Measurements from ENCODE around the gene SLC35F3. TPM values are rescaled to one million over a fixed set of nuclear protein-coding genes. Genes with fewer than 3 reads are reported as not detected.

The SLC35F3 gene
- total and polyA plus RNA-seq, 3 donors from 2014 or later: 0.43 to 0.87 (median 0.47) TPM

DNA sequence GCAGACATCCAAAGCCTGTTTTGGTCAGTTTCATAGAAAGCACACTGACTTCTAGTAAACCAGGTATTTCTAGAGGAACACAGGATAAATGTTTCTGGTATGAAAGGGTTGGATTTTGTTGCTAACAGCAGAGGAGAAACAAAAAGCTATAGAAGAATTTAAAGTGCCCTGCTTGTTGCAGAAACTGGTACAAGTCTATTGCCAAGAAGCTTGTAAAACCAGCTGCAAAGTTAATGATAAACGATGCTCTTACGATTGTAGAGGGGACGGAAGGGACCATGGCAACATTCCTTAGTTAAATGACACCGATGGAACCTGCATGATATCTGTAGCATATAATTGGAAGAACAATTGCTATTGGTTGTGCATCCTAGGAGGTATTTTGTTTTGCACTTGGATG, 40.1 kb downstream of the SLC35F3 start:
- WGBS, 2 donors: 66 to 68% methylated on average over 4 of the region's 4 CpGs
- TF ChIP-seq, protein P1, sequence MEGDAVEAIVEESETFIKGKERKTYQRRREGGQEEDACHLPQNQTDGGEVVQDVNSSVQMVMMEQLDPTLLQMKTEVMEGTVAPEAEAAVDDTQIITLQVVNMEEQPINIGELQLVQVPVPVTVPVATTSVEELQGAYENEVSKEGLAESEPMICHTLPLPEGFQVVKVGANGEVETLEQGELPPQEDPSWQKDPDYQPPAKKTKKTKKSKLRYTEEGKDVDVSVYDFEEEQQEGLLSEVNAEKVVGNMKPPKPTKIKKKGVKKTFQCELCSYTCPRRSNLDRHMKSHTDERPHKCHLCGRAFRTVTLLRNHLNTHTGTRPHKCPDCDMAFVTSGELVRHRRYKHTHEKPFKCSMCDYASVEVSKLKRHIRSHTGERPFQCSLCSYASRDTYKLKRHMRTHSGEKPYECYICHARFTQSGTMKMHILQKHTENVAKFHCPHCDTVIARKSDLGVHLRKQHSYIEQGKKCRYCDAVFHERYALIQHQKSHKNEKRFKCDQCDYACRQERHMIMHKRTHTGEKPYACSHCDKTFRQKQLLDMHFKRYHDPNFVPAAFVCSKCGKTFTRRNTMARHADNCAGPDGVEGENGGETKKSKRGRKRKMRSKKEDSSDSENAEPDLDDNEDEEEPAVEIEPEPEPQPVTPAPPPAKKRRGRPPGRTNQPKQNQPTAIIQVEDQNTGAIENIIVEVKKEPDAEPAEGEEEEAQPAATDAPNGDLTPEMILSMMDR (IDR thresholded peaks at IDR 0.05): no peak
- TF ChIP-seq POLR2A (IDR thresholded peaks at IDR 0.05): no peak
- intact Hi-C loops (cut with DNase I; ENCODE audit: low total_unique reads): no loop called here
- Histone ChIP-seq H3K36me3 (ENCODE audit: low read depth, missing control alignments) (no peaks in the 10 kb centered on the region), H3K9me3 (no peaks in the 10 kb centered on the region), H3K4me3 (no peak overlapping the region), H3K27ac (no peak overlapping the region), H3K27me3 (no peaks in the 10 kb centered on the region), H3K4me1 (no peaks in the 10 kb centered on the region)
- DNase-seq: no peak

DNA sequence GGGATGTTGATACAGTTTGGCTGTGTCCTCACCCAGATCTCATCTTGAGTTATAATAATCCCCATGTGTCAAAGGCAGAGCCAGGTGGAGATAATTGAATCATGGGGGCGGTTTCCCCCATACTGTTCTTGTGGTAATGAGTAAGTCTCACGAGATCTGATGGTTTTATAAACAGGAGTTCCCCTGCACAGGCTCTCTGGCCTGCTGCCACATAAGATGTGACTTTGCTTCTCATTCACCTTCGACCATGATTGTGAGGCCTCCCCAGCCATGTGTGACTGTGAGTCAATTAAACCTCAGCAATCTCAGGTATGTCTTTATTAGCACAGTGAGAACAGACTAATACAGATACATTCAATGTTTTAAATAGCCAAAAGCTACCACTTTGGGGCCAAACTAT, 41.1 kb downstream of the SLC35F3 start:
- TF ChIP-seq, protein P1 (IDR thresholded peaks at IDR 0.05): no peak
- no peak for TF ChIP-seq POLR2A (IDR thresholded peaks at IDR 0.05)
- 74 to 84% methylated on average over 3 of the region's 3 CpGs for WGBS, 2 donors
- Histone ChIP-seq H3K36me3 (ENCODE audit: low read depth, missing control alignments) (no peaks in the 10 kb centered on the region), H3K9me3 (no peaks in the 10 kb centered on the region), H3K27me3 (no peaks in the 10 kb centered on the region), H3K4me3 (no peak overlapping the region), H3K27ac (no peak overlapping the region), H3K4me1 (no peaks in the 10 kb centered on the region)
- intact Hi-C loops (cut with DNase I; ENCODE audit: low total_unique reads): no loop called here
- no peak for DNase-seq

DNA sequence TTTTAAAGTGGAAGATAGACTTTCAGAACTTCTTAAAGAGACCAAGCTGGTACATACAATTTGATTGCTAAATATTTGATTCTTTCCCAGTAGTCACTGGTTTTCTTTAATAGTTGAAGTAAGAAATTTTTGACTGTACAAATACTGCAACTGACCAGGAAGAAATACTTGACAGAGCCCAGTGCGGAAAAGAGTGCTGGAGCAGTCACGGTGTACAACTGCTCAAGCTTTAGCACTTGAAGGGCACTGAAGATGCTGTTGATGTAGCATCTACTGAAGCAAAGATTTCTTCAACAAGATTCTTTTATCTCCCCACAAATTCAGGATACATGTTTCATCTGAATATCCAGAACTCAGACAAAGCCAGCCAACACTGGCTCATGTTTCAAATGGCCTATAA, 41.5 kb downstream of the SLC35F3 start:
- H3K9me3 ChIP-seq: no peaks in the 10 kb centered on the region
- 92 to 95% methylated on average over 2 of the region's 2 CpGs for WGBS, 2 donors
- DNase-seq: no peak
- intact Hi-C loops (cut with DNase I; ENCODE audit: low total_unique reads): no loop called here
- no peak overlapping the region for H3K4me3 ChIP-seq
- H3K27ac ChIP-seq: no peak overlapping the region
- no peaks in the 10 kb centered on the region for H3K27me3 ChIP-seq
- TF ChIP-seq, protein P1 (IDR thresholded peaks at IDR 0.05): no peak
- TF ChIP-seq POLR2A (IDR thresholded peaks at IDR 0.05): no peak
- no peaks in the 10 kb centered on the region for H3K4me1 ChIP-seq
- no peaks in the 10 kb centered on the region for H3K36me3 ChIP-seq (ENCODE audit: low read depth, missing control alignments)

DNA sequence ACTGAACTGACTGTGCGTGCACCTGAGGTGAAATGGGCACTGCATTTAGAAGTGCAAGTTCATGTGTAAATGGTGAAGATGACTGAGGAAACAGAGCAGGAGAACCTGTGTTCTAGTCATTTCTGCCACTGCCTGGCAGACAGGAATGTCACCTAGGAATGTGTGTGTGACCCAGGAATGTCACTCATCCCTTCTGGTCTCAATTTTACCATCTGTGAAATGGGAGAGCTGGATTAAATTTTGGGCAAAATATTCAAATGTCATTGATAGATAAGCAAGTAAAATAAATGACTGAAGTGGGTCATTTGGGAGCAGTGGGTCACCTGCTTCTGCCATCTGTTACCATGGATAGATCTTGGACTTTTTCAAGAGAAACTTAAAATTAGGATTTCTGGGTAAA, 42.2 kb downstream of the SLC35F3 start:
- no peaks in the 10 kb centered on the region for H3K9me3 ChIP-seq
- H3K27ac ChIP-seq: no peak overlapping the region
- H3K4me1 ChIP-seq: no peaks in the 10 kb centered on the region
- TF ChIP-seq, protein P1 (IDR thresholded peaks at IDR 0.05): no peak
- TF ChIP-seq POLR2A (IDR thresholded peaks at IDR 0.05): no peak
- no peaks in the 10 kb centered on the region for H3K27me3 ChIP-seq
- WGBS, 2 donors: 93 to 100% methylated on average over 1 of the region's 1 CpG
- DNase-seq: no peak
- no peak overlapping the region for H3K4me3 ChIP-seq
- H3K36me3 ChIP-seq (ENCODE audit: low read depth, missing control alignments): no peaks in the 10 kb centered on the region
- intact Hi-C loops (cut with DNase I; ENCODE audit: low total_unique reads): no loop called here

DNA sequence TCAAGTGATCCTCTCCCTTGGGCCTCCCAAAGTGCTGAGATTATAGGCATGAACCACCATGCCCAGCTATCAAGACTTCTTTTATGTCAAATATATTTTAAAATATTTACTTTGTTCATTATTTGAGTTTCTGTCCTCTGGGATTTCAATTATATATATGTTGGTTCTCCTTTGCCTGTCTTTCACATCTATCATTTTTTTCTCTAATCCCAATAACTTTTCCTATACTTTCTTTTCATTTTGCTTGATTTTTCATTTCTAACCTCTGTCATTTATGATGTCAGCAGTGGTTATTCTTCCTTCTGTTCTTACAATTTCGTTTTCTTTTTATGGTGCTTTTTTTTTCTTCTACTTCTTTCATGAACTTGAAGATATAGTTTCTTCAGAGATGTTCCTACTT, 47.3 kb downstream of the SLC35F3 start:
- H3K9me3 ChIP-seq: no peaks in the 10 kb centered on the region
- no peaks in the 10 kb centered on the region for H3K27me3 ChIP-seq
- 75 to 89% methylated on average over 1 of the region's 1 CpG for WGBS, 2 donors
- H3K4me1 ChIP-seq: no peaks in the 10 kb centered on the region
- no peak overlapping the region for H3K27ac ChIP-seq
- TF ChIP-seq, protein P1 (IDR thresholded peaks at IDR 0.05): no peak
- TF ChIP-seq POLR2A (IDR thresholded peaks at IDR 0.05): no peak
- H3K4me3 ChIP-seq: no peak overlapping the region
- no peaks in the 10 kb centered on the region for H3K36me3 ChIP-seq (ENCODE audit: low read depth, missing control alignments)
- DNase-seq: no peak
- intact Hi-C loops (cut with DNase I; ENCODE audit: low total_unique reads): no loop called here
